Measurements from ENCODE around the gene FHOD3.

The FHOD3 gene

DNA sequence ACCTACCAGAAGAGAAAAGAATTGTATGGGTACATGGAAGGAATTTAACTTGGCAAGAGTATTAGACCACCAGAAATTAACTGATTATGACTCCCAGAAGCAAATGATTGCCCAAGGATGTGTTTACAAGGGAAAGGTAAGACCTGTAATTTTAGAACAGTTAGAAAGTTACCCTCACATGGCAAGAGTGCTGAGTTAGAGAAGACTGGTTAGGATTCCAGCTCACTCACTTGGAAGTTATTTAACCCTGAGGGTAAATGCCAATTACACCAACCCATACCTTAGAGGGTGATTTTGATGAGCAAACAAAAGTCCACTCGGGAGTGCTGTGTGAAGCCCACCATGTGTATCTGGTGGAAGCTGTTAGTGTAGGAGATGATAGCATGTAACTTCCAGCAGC is 361.1 kb downstream of the FHOD3 start:
- Histone ChIP-seq H3K36me3 (ENCODE audit: control insufficient read depth in 4 of 4, insufficient read depth in 4 of 4, low read length in 3 of 4) (no peaks in the 10 kb centered on the region), H3K4me1 (ENCODE audit: control extremely low read depth in 1 of 4, control insufficient read depth in 4 of 4, insufficient read depth in 4 of 4, low read length in 3 of 4) (peaks cover 0 to 20% (median 5%) of the 10 kb centered on the region in 4 experiments), H3K27ac (ENCODE audit: insufficient read depth in 1 of 2, low read depth in 1 of 2, low read length in 2 of 2, poor library complexity in 1 of 2, severe bottlenecking in 2 of 2) (no peak overlapping the region), H3K27me3 (replicated peaks in 2 of 5; ENCODE audit: control insufficient read depth in 4 of 5, insufficient read depth in 5 of 5, low read length in 4 of 5) (peaks cover 0 to 2% (median 0%) of the 10 kb centered on the region in 5 experiments), H3K9me3 (ENCODE audit: control extremely low read depth in 1 of 5, control insufficient read depth in 4 of 5, insufficient read depth in 2 of 5, low read depth in 1 of 5, low read length in 4 of 5) (no peaks in the 10 kb centered on the region), H3K4me3 (ENCODE audit: control insufficient read depth in 1 of 7, extremely low read depth in 1 of 7, insufficient read depth in 4 of 7, low read depth in 2 of 7, low read length in 6 of 7) (no peak overlapping the region)
- DNase-seq, result no peak
- POLR2A ChIA-PET, result no interaction called here
- CTCF ChIA-PET, result no interaction called here
- WGBS (ENCODE audit: insufficient coverage), result no CpG with 5 or more reads among the region's 1 CpG

DNA sequence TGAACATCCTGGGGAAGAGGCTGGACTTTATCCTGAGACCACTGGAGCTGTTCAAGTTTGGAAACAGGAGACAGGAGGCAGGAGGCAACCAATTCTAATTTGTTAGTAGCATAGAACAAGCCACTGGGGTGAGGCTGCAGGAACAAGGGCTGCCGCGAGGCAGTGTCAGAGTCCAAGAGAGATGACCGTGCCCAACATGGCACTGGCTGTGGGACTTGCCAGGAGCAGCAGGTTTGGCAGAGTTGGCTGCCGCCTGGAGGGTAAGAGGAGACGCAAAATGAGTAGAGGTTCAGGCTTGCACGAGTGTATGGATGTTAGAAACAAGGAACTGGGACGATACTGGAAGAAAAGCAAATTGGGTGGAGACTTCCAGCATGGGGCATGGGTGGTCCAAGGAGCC is 362.8 kb downstream of the FHOD3 start:
- WGBS (ENCODE audit: insufficient coverage), result 98% methylated on average over 7 of the region's 7 CpGs
- Histone ChIP-seq H3K4me3 (ENCODE audit: control insufficient read depth in 1 of 7, extremely low read depth in 1 of 7, insufficient read depth in 4 of 7, low read depth in 2 of 7, low read length in 6 of 7) (no peak overlapping the region), H3K27me3 (replicated peaks in 2 of 5; ENCODE audit: control insufficient read depth in 4 of 5, insufficient read depth in 5 of 5, low read length in 4 of 5) (no peaks in the 10 kb centered on the region), H3K36me3 (ENCODE audit: control insufficient read depth in 4 of 4, insufficient read depth in 4 of 4, low read length in 3 of 4) (no peaks in the 10 kb centered on the region), H3K9me3 (ENCODE audit: control extremely low read depth in 1 of 5, control insufficient read depth in 4 of 5, insufficient read depth in 2 of 5, low read depth in 1 of 5, low read length in 4 of 5) (no peaks in the 10 kb centered on the region), H3K27ac (ENCODE audit: insufficient read depth in 1 of 2, low read depth in 1 of 2, low read length in 2 of 2, poor library complexity in 1 of 2, severe bottlenecking in 2 of 2) (no peak overlapping the region), H3K4me1 (ENCODE audit: control extremely low read depth in 1 of 4, control insufficient read depth in 4 of 4, insufficient read depth in 4 of 4, low read length in 3 of 4) (peaks cover 0 to 20% (median 5%) of the 10 kb centered on the region in 4 experiments)
- DNase-seq, result no peak
- POLR2A ChIA-PET, result no interaction called here
- CTCF ChIA-PET, result no interaction called here

DNA sequence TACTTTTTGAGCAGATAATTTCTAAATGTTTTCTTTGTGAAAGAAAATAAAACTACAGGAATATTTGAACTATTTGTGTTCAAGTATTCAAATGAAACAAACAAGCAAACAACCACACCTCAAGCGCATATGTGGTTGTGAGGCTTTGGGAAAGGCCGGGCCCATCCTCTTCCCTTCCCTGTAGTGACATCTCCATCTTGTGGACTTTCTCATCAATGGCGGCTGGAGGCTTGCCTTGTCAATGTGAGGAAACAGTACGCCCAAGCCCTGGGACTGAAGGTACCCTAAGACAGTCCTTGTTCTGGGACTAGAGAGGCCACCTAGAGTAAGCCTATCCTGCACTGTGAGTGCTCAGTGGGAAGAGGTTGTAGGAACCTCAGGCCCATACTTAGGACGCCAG is 364.5 kb downstream of the FHOD3 start:
- peaks cover 0 to 16% (median 5%) of the 10 kb centered on the region in 4 experiments for H3K4me1 ChIP-seq (ENCODE audit: control extremely low read depth in 1 of 4, control insufficient read depth in 4 of 4, insufficient read depth in 4 of 4, low read length in 3 of 4)
- no peak overlapping the region for H3K27ac ChIP-seq (ENCODE audit: insufficient read depth in 1 of 2, low read depth in 1 of 2, low read length in 2 of 2, poor library complexity in 1 of 2, severe bottlenecking in 2 of 2)
- DNase-seq, result no peak
- no peak overlapping the region for H3K4me3 ChIP-seq (ENCODE audit: control insufficient read depth in 1 of 7, extremely low read depth in 1 of 7, insufficient read depth in 4 of 7, low read depth in 2 of 7, low read length in 6 of 7)
- 100% methylated on average over 3 of the region's 5 CpGs for WGBS (ENCODE audit: insufficient coverage)
- no peaks in the 10 kb centered on the region for H3K9me3 ChIP-seq (ENCODE audit: control extremely low read depth in 1 of 5, control insufficient read depth in 4 of 5, insufficient read depth in 2 of 5, low read depth in 1 of 5, low read length in 4 of 5)
- H3K36me3 ChIP-seq (ENCODE audit: control insufficient read depth in 4 of 4, insufficient read depth in 4 of 4, low read length in 3 of 4), result no peaks in the 10 kb centered on the region
- no peaks in the 10 kb centered on the region for H3K27me3 ChIP-seq (replicated peaks in 2 of 5; ENCODE audit: control insufficient read depth in 4 of 5, insufficient read depth in 5 of 5, low read length in 4 of 5)
- ChIA-PET POLR2A (no interaction called here), CTCF (no interaction called here)

DNA sequence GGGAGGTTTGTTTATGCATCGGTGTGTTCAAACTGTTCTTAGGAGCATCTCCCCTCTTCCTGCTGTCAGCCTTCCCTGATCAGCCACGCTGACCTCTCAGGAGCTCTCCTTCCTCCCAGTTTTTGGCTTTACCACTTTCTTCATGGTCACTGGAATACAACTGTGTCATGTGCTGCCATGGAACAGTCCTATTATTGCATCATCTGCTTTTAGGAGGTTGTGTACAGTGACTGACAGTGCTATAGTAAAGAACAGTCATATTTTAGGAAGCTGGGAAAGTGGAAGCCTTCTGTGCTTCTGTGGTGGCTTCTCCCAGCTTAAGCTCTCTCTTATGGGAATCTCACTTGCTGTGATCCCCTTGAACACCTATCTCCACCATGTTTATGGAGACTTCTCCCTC is 365.8 kb downstream of the FHOD3 start:
- ChIA-PET POLR2A (no interaction called here), CTCF (interaction anchor here (1.3 kb wide), 1 partner anchor 25 kb away, joined by 3 read pairs; no protein-coding TSS in a partner anchor)
- no peak for DNase-seq
- H3K4me1 ChIP-seq (ENCODE audit: control extremely low read depth in 1 of 4, control insufficient read depth in 4 of 4, insufficient read depth in 4 of 4, low read length in 3 of 4), result peaks cover 0 to 7% (median 3%) of the 10 kb centered on the region in 4 experiments
- H3K4me3 ChIP-seq (ENCODE audit: control insufficient read depth in 1 of 7, extremely low read depth in 1 of 7, insufficient read depth in 4 of 7, low read depth in 2 of 7, low read length in 6 of 7), result no peak overlapping the region
- no peaks in the 10 kb centered on the region for H3K27me3 ChIP-seq (replicated peaks in 2 of 5; ENCODE audit: control insufficient read depth in 4 of 5, insufficient read depth in 5 of 5, low read length in 4 of 5)
- WGBS (ENCODE audit: insufficient coverage), result 100% methylated on average over 2 of the region's 2 CpGs
- no peaks in the 10 kb centered on the region for H3K9me3 ChIP-seq (ENCODE audit: control extremely low read depth in 1 of 5, control insufficient read depth in 4 of 5, insufficient read depth in 2 of 5, low read depth in 1 of 5, low read length in 4 of 5)
- no peaks in the 10 kb centered on the region for H3K36me3 ChIP-seq (ENCODE audit: control insufficient read depth in 4 of 4, insufficient read depth in 4 of 4, low read length in 3 of 4)
- H3K27ac ChIP-seq (ENCODE audit: insufficient read depth in 1 of 2, low read depth in 1 of 2, low read length in 2 of 2, poor library complexity in 1 of 2, severe bottlenecking in 2 of 2), result no peak overlapping the region

DNA sequence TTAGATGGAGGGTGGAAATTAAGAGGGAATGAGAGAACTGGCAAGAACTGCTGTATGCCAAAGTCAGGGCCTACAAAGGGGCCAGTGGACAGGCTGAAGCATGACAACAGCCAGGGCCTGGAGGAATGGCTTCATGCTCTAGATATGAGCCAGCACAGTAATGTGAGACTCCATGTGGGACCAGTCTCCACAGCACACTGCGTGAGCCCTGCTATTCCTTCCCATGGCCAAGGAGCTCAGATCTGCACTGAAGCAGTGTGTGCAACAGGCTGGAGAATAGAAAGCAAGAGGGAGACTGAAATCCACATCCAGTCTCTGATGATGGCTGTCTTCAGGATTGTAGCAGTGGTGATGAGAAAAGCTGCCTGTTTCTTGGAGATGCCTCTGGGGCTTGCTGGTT is 368.4 kb downstream of the FHOD3 start:
- WGBS (ENCODE audit: insufficient coverage), result 88% methylated on average over 1 of the region's 1 CpG
- CTCF ChIA-PET, result no interaction called here
- POLR2A ChIA-PET, result no interaction called here

DNA sequence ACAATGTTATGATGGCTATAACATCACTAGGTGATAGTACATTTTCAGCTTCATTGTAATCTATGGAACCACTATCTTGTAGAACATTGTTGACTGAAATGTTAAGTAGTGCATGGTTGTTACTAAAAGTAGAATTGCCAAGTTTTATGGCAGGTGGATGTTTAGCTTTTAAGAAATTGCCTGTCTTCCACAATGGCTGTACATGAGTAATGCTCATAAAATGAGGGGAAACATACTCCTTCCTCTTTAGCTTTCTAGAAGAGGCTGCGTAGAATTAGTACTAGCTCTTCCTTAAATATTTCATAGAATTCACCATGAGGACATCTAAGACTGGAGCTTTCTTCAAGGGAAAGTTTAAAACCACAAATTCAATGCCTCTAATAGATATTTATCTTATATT is 370.3 kb downstream of the FHOD3 start:
- ChIA-PET POLR2A (no interaction called here), CTCF (interaction anchor here (1.1 kb wide), 1 partner anchor 20 kb away, joined by 3 read pairs; no protein-coding TSS in a partner anchor)
- Histone ChIP-seq H3K4me1 (ENCODE audit: control extremely low read depth in 1 of 4, control insufficient read depth in 4 of 4, insufficient read depth in 4 of 4, low read length in 3 of 4) (peaks cover 0 to 4% (median 0%) of the 10 kb centered on the region in 4 experiments), H3K27me3 (replicated peaks in 2 of 5; ENCODE audit: control insufficient read depth in 4 of 5, insufficient read depth in 5 of 5, low read length in 4 of 5) (no peaks in the 10 kb centered on the region), H3K27ac (ENCODE audit: insufficient read depth in 1 of 2, low read depth in 1 of 2, low read length in 2 of 2, poor library complexity in 1 of 2, severe bottlenecking in 2 of 2) (no peak overlapping the region), H3K9me3 (ENCODE audit: control extremely low read depth in 1 of 5, control insufficient read depth in 4 of 5, insufficient read depth in 2 of 5, low read depth in 1 of 5, low read length in 4 of 5) (peaks cover 0 to 4% (median 2%) of the 10 kb centered on the region in 5 experiments), H3K4me3 (ENCODE audit: control insufficient read depth in 1 of 7, extremely low read depth in 1 of 7, insufficient read depth in 4 of 7, low read depth in 2 of 7, low read length in 6 of 7) (no peak overlapping the region), H3K36me3 (ENCODE audit: control insufficient read depth in 4 of 4, insufficient read depth in 4 of 4, low read length in 3 of 4) (no peaks in the 10 kb centered on the region)
- no CpG with 5 or more reads among the region's 1 CpG for WGBS (ENCODE audit: insufficient coverage)
- DNase-seq, result no peak

More for the DNA sequence above, 368.4 kb downstream of the FHOD3 start:
- Histone ChIP-seq H3K27ac (ENCODE audit: insufficient read depth in 1 of 2, low read depth in 1 of 2, low read length in 2 of 2, poor library complexity in 1 of 2, severe bottlenecking in 2 of 2) (no peak overlapping the region), H3K4me1 (ENCODE audit: control extremely low read depth in 1 of 4, control insufficient read depth in 4 of 4, insufficient read depth in 4 of 4, low read length in 3 of 4) (no peaks in the 10 kb centered on the region), H3K9me3 (ENCODE audit: control extremely low read depth in 1 of 5, control insufficient read depth in 4 of 5, insufficient read depth in 2 of 5, low read depth in 1 of 5, low read length in 4 of 5) (peaks cover 0 to 2% (median 0%) of the 10 kb centered on the region in 5 experiments), H3K27me3 (replicated peaks in 2 of 5; ENCODE audit: control insufficient read depth in 4 of 5, insufficient read depth in 5 of 5, low read length in 4 of 5) (no peaks in the 10 kb centered on the region), H3K36me3 (ENCODE audit: control insufficient read depth in 4 of 4, insufficient read depth in 4 of 4, low read length in 3 of 4) (no peaks in the 10 kb centered on the region), H3K4me3 (ENCODE audit: control insufficient read depth in 1 of 7, extremely low read depth in 1 of 7, insufficient read depth in 4 of 7, low read depth in 2 of 7, low read length in 6 of 7) (no peak overlapping the region)
- no peak for DNase-seq

DNA sequence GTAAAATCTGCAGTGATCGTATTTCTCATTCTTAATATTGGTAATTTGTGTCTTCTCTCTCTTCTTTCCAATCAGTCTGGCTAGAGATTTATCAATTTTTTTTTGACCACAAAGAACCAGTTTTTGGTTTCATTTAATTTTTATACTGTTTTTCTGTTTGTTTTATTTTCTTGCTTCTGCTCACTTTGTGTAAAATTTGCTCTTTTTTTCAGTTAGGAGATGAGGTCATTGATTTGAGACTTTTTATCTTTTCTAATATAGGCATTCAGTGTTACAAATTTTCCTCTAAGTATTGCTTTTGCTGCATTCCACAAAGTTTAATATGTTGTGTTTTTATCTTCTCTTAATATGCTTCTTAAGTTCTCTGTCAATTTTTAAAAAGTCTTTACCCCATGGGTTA is 370.8 kb downstream of the FHOD3 start:
- Histone ChIP-seq H3K4me1 (ENCODE audit: control extremely low read depth in 1 of 4, control insufficient read depth in 4 of 4, insufficient read depth in 4 of 4, low read length in 3 of 4) (peaks cover 0 to 4% (median 0%) of the 10 kb centered on the region in 4 experiments), H3K9me3 (ENCODE audit: control extremely low read depth in 1 of 5, control insufficient read depth in 4 of 5, insufficient read depth in 2 of 5, low read depth in 1 of 5, low read length in 4 of 5) (peaks cover 0 to 5% (median 2%) of the 10 kb centered on the region in 5 experiments), H3K4me3 (ENCODE audit: control insufficient read depth in 1 of 7, extremely low read depth in 1 of 7, insufficient read depth in 4 of 7, low read depth in 2 of 7, low read length in 6 of 7) (no peak overlapping the region), H3K27ac (ENCODE audit: insufficient read depth in 1 of 2, low read depth in 1 of 2, low read length in 2 of 2, poor library complexity in 1 of 2, severe bottlenecking in 2 of 2) (no peak overlapping the region), H3K27me3 (replicated peaks in 2 of 5; ENCODE audit: control insufficient read depth in 4 of 5, insufficient read depth in 5 of 5, low read length in 4 of 5) (no peaks in the 10 kb centered on the region), H3K36me3 (ENCODE audit: control insufficient read depth in 4 of 4, insufficient read depth in 4 of 4, low read length in 3 of 4) (no peaks in the 10 kb centered on the region)
- no CpG with 5 or more reads among the region's 1 CpG for WGBS (ENCODE audit: insufficient coverage)
- DNase-seq, result no peak
- CTCF ChIA-PET, result interaction anchor here (1.1 kb wide), 1 partner anchor 19 kb away, joined by 3 read pairs; no protein-coding TSS in a partner anchor
- POLR2A ChIA-PET, result no interaction called here

Data from common myeloid progenitor, CD34-positive (primary cell).